22Rv1 (cell line): Measurements from ENCODE around the gene CFAP157.
A peak's percentile ranks its signal among the peaks of the same experiment; 100 is the strongest.

ENCODE experiments used
- H3K27ac ChIP-seq: fragments of 450-650 bp; 2 replicates; pipeline ENCODE4 v1.5.1; 2017
- ZFX ChIP-seq: fragments of 450-650 bp; IDR thresholded peaks from 2 replicates; pipeline ENCODE4 v1.6.1; 2017; ENCODE audit warnings: antibody characterized with exemption, borderline replicate concordance
- TF ChIP-seq, protein P1 (sequence below): fragments of 450-650 bp; IDR thresholded peaks from 2 replicates; pipeline ENCODE4 v1.5.1; 2017; ENCODE audit warnings: mild to moderate bottlenecking

CFAP157 gene

DNA sequence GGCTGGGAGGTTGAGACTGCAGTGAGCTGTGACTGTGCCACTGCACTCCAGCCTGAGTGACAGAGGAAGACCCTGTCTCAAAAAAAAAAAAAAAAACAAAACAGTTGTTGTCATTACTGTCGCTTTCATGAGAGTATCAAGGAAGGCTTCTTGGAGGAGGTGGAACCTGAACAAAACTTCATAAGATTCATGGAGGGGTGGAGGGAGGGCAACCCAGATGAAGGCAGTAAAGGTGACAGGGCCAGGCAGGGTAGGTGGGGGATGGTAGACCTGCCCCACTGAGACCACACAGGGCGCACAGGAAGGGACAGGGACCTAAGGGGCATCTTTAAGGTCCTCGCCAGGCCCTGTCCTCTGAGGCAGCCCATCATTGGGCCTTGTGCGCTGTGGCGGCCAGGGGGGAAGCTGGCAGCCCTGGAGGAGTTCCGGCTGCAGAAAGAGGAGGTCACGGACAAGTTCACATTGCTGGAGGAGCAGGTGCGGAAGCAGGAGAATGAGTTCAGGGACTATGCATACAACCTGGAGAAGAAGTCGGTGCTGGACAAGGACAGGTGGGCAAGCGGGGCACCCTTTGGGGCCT is 3.5 kb downstream of the CFAP157 start:
- H3K27ac ChIP-seq = no peak overlapping the region
- no peak for TF ChIP-seq ZFX
- TF ChIP-seq, protein P1, sequence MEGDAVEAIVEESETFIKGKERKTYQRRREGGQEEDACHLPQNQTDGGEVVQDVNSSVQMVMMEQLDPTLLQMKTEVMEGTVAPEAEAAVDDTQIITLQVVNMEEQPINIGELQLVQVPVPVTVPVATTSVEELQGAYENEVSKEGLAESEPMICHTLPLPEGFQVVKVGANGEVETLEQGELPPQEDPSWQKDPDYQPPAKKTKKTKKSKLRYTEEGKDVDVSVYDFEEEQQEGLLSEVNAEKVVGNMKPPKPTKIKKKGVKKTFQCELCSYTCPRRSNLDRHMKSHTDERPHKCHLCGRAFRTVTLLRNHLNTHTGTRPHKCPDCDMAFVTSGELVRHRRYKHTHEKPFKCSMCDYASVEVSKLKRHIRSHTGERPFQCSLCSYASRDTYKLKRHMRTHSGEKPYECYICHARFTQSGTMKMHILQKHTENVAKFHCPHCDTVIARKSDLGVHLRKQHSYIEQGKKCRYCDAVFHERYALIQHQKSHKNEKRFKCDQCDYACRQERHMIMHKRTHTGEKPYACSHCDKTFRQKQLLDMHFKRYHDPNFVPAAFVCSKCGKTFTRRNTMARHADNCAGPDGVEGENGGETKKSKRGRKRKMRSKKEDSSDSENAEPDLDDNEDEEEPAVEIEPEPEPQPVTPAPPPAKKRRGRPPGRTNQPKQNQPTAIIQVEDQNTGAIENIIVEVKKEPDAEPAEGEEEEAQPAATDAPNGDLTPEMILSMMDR = no peak

DNA sequence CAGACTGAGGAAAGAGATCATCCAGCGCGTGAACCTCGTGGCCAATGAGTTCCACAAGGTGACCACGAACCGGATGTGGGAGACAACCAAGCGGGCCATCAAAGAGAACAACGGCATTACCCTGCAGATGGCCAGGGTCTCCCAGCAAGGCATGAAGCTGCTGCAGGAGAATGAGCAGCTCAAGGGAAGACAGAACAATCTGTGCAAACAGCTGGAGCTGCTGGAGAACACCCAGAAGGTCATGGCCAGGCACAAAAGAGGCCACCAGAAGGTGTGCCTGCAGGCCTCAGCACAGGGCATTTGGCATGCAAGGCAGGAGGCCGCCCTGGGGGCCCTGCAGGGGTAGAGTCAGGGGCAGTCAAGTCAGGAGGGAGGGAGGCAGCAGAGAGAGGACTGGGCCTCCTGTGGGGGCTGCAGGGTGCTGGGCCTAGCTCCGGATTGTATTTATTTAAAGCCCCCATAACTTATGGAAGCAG is 4.5 kb downstream of the CFAP157 start:
- no peak for TF ChIP-seq ZFX
- TF ChIP-seq, protein P1 = no peak
- H3K27ac ChIP-seq = no peak overlapping the region

DNA sequence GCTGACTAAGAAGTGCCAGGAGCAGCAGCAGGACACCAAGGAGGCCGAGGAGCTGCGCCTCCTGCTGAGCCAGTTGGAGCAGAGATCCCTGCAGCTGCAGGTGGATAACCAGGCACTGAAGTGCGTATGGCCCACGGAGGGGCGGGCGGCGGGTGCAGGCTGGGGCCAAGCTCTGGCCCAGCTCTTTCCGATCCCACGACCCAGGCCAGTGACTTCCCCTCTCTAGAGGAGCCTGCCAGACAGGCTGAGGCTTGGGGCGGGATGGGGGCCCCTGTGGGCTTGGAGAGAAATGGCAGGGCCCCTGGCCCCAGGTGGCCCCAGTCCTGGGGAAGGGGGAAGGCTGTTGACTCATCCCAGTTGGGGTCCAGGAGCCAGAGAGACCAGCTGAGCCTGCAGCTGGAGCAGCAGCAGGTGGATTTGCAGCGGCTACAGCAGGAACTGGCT is 5.1 kb downstream of the CFAP157 start:
- no peak for TF ChIP-seq ZFX
- TF ChIP-seq, protein P1 = no peak
- H3K27ac ChIP-seq = no peak overlapping the region

DNA sequence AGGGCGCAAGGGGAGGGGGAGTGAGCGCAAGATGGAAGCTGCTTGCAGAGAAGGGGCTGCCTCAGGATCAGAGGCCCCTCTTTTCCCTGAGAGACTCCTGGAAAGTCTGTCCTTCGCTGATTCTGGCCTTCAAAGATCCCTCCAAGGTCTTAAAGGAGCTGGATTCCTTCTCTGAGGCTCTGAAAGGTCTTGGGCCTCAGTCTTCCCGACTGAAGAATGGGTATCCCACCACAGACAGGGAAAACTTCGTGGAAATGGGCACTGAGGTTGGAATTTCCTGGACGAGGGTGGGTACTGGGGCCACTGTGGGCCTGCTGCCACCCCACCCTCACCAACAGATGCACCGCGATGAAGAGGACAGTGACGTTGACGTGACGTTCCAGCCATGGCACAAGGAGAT is 5.6 kb downstream of the CFAP157 start:
- H3K27ac ChIP-seq = no peak overlapping the region
- TF ChIP-seq, protein P1 = no peak
- TF ChIP-seq ZFX = no peak

DNA sequence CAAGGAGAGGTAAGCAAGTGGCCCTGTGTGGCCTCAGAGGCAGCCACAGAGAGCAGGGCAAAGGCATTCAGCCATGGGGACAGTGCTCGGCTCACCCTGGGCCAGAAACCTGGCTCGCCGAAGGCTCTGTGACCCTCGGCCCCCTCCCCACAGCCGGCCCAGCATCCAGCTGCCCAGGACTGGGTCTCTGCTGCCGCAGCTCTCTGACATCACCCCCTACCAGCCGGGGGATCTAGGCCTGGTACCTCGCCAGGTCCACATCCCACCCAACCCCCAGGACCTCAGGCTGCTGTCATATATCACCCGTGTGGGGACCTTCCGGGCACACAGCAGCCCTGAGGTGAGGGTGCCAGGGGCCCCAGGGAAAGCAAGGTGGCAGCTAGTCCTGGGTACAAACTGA is 6.1 kb downstream of the CFAP157 start:
- TF ChIP-seq, protein P1 = no peak
- TF ChIP-seq ZFX = no peak
- no peak overlapping the region for H3K27ac ChIP-seq

DNA sequence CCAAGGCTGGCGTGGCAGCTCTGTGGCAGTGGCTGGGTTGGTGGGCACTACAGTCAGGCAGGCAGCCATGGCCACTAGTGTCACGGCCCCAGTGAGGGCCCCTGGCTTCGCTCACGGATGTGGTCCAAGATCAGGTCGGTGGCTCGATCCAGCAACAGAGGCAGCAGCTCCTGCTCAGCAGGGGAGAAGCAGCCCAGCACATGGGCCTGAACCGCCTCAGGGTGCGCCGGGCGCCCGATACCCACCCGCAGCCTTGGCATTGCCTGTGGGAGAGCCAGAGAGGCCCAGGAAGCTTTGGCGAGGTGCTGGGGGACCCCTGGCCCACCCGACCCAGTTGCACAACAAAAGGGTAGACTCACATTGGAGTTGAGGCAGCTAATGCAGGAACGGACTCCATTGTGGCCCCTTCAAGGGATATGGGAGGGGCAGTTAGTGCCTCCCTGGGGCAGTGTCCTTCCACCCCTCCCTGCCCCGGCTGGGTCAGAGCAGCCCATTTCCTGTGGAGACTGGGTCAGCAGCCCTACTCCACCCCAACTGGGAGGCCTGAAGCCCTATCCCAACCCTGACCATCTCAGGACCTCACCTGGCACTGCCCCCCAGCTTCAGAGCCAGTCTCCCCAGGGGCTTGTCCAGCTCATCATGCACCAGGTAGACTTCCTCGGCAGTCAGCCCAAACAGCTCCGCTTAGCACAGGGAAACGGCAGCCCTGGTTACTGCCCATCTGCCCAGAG is 7.4 kb downstream of the CFAP157 start:
- H3K27ac ChIP-seq = no peak overlapping the region
- no peak for TF ChIP-seq ZFX
- TF ChIP-seq, protein P1 = no peak

DNA sequence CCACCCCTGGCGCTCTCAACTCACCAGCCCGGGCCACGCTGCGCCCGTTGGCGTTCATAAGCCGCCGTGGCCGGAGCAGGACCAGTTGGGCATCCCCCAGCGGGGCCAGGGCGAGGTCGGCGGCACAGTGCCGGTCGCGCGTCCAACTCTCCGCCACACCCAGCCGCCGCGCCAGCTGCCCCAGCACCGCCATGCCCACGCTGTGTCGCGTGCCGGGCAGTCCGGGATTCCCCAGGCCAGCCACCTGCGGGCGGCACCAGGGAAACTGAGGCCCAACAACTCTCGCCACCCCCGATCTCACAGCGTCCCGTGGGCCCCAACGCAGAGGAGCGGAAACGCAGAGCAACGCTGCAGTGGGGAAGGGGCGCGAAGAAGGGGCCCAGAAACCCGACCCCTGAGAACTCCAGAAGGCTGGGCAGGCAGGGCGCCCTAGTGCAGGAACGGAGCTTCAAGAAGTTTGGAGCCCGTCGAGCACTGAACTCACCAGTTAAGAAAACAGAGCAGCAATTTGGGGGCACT is 8.2 kb downstream of the CFAP157 start:
- H3K27ac ChIP-seq = peak overlapping the region; percentile 60
- TF ChIP-seq ZFX = no peak
- TF ChIP-seq, protein P1 = no peak
